ENCODE measurements around the gene SLC23A1. TPM values are rescaled to one million over a fixed set of nuclear protein-coding genes. Genes with fewer than 3 reads are reported as not detected.
"Not testable (repeated sequence)": the region's sequence is repeated elsewhere in the genome, so short reads cannot be mapped to it uniquely, and the experiment has no call there.

SLC23A1 gene
- polyA plus RNA-seq, 4 donors: 11.7 to 17.0 (median 14.5) TPM

DNA sequence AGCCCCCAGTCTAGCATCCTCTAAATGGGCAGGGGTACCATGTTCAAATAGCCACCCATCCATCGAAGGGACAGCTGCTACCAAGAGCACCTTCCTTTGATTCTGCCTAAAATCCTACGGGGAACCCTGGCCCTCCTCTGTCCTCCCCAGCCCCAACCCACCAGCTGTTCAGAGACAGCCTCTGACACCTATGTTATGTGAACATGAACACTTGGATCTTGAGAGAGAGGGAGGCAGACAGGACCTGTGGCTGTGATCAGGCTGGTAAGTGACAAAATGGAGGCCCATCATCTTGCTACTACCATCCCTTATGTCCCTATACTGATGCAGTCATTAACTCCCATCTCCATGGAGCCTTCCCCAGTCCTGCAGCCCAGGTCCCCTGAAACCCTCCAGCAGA lies 8.2 kb downstream of the SLC23A1 start:
- no peak for DNase-seq (ENCODE audit: low read depth in 4 of 4, low spot score in 3 of 4)

DNA sequence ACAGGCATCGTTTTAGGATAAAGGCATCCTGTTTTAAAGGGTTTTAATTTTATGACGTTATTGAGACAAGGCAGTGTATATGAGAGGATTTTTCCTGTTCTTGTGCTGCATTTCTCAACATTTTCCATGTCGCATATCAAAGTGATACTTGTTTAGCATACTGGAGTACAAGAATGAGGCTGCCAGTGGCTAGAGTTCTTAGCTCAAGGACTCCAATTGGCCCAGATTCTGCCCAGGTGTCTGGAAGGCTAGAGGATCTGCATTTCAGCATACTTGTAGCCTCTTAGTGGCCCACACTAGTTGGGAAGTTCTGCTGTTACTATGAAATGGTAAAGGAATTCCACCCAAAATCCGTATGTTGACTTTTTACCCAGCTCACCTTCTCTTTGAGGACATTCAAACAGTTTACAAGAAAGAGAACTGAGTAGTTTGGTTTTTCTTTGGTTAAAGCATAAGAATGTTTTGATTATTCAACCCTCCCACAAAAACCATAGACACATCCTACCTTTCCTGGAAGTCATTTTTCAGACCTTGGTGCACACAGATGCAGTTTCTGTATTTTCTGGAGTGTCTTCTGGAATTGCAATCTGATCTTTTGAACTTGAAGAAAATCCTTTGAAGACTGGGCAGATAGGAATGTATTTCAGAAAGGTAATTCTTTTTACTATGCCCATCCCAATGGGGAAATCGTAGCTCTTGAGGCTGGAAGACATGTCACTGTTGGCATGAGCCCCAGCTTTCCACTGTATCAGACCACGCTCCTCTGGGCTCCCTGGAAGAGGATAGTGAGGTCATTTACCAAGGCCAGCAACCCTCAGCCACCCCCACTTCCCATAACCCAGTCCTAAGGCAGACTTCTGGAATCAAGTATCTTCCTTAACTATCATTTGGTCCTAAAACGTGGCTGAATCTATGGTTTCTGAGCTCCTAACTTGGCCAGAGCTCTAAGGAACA lies 11.3 kb downstream of the SLC23A1 start:
- no peak for DNase-seq (ENCODE audit: low read depth in 4 of 4, low spot score in 3 of 4)

DNA sequence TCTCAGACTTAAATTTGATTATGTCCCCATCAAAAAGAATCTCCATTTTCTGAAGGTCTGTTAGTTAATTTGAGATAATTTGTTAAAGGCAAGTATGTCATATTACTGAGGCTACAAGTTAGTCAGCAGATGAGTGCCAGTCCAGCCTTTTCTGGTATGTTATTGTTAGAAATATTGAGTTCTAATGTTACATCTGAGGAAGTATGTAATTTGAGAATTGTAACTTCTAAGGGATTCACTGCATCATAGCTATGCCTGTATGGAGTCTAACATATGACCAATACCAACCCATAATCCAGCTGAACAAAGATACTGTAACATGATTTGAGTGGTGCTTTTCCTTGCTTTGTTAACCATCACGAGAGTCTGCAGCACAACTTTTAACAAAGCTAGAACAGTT lies 13.9 kb downstream of the SLC23A1 start:
- no peak for DNase-seq (ENCODE audit: low read depth in 4 of 4, low spot score in 3 of 4)

DNA sequence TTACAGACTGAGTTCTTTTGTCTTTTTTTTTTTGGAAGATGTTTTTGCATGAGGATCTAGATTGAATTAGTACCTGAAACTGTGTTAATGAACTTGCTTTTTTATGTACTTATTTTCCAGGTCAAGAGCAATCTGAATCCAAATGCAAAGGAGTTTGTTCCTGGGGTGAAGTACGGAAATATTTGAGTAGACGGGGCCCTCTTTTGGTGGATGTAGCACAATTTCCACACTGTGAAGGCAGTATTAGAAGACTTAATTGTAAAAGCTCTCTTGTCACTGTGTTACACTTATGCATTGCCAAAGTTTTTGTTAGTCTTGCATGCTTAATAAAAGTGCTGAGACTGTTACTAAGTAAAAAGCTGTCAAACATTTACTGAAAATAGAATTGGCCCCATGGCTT lies 14.5 kb downstream of the SLC23A1 start:
- DNase-seq (ENCODE audit: low read depth in 4 of 4, low spot score in 3 of 4): no peak

DNA sequence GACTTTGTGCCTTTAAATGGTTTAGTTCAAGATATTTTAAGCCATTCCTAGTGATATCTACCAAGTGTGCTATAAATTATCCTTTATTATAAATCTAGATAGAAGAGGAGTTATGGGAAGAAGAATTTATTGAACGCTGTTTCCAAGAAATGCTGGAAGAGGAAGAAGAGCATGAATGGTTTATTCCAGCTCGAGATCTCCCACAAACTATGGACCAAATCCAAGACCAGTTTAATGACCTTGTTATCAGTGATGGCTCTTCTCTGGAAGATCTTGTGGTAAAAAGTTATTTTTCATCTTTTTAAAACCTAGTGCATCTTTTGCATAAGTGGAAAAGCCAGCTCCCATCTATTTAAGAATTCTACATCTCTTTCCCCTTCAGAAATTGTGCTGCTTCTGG lies 18.6 kb downstream of the SLC23A1 start:
- no peak for DNase-seq (ENCODE audit: low read depth in 4 of 4, low spot score in 3 of 4)

DNA sequence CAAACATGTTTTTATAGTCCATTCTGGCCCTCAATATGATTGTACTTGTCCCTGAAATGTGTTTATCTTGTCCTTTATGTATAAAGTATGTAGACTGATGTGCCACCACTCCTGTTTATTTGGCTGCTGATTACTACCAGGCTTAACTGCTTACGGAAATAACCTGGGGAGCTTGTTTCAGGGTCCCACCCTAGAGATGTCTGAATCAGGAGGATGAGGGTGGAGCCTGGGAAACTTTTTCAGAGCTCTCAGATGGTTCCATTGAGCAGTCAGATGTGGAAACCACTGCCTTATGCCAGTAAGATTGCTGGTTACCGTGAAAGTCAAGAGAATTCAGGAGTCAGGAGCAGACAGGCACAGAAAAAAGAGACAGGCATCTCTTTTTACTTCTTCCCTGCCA lies 19.2 kb downstream of the SLC23A1 start:
- no peak for DNase-seq (ENCODE audit: low read depth in 4 of 4, low spot score in 3 of 4)

DNA sequence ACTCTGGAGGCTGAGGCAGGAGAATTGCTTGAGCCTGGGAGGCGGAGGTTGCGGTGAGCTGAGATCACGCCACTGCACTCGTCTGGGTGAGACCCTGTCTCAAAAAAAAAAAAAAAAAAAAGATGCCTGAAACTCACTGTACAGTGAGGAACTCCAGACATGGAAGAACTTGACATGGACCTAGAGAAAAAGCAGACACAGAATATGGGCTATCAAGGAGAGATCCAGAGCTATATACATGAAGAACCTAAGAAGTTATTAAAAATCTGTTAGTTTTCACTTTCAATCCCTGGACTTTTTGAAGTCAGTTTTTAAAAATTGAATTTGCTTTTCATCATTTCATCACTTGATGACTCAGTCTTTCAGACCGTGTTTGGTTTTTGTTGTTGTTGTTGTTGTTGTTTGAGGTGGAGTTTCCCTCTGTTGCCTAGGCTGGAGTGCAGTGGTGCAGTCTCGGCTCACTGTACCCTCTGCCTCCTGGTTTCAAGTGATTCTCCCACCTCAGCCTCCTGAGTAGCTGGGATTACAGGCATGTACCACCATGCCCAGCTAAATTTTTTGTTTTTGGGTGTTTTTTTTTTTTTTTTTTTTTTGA lies 21.2 kb downstream of the SLC23A1 start:
- DNase-seq (ENCODE audit: low read depth in 4 of 4, low spot score in 3 of 4): no peak

DNA sequence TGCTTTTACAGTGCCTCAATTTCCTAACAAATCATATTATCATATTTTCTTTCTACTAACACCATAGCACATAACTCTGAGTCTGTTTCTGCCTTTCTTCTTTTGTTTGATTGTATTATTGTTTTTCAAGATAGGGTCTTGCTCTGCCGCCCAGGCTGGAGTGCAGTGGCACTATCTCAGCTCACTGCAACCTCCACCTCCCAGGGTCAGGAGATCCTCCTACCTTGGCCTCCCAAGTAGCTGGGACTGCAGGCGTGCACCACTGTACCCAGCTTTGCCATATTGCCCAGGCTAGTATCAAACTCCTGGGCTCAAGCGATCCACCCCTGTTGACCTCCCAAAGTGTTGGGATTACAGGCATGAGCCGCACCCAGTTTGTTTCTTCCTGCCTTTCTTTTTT lies 22.7 kb downstream of the SLC23A1 start:
- no peak for DNase-seq (ENCODE audit: low read depth in 4 of 4, low spot score in 3 of 4)

DNA sequence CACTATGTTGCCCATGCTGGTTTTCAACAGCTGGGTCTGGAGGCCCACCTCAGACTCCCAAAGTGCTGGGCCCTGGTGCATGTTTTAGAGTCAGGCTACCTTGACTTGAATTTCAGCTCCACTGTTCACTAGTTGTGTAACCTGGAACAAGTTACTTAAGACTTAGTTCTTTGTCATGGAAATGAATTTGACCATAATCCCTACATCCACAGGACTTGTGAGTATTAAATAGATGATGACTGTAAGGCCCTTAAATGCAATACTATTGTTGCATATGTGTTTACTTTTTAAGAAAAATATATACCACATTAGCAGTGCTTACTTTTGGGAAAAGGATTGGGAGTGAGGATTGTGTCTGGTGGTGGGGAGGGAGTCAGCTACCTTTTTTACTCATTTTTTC lies 25.0 kb downstream of the SLC23A1 start:
- DNase-seq (ENCODE audit: low read depth in 4 of 4, low spot score in 3 of 4): no peak

DNA sequence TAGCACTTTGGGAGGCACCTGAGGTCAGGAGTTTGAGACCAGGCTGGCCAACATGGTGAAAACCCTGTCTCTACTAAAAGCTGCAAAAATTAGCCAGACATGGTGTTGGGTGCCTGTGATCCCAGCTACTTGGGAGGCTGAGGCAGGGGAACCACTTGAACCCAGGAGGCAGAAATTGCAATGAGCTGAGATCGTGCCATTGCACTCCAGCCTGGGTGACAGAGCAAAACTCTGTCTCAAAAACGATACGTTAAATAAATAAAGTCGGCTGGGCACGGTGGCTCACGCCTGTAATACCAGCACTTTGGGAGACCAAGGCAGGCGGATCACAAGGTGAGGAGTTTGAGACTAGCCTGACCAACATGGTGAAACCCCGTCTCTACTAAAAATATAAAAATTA lies 27.2 kb downstream of the SLC23A1 start:
- DNase-seq (ENCODE audit: low read depth in 4 of 4, low spot score in 3 of 4): not testable (repeated sequence)

DNA sequence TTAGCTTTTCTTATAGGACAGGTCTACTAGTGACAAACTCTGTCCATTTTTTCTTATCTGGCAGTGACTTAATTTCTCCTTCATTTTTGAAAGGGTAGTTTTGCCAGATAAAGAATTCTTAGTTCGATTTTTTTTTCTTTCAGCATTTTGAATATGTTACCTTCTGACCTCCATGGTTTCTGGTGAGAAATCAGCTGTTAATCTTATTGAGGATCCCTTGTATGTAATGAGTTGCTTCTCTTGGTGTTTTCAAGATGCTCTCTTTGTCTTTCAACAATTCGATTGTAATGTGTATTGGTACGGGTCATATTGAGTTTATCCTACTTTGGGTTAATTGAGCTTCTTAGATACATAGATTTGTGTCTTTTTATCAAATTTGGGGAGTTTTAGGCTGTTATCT lies 28.9 kb downstream of the SLC23A1 start:
- DNase-seq (ENCODE audit: low read depth in 4 of 4, low spot score in 3 of 4): no peak

DNA sequence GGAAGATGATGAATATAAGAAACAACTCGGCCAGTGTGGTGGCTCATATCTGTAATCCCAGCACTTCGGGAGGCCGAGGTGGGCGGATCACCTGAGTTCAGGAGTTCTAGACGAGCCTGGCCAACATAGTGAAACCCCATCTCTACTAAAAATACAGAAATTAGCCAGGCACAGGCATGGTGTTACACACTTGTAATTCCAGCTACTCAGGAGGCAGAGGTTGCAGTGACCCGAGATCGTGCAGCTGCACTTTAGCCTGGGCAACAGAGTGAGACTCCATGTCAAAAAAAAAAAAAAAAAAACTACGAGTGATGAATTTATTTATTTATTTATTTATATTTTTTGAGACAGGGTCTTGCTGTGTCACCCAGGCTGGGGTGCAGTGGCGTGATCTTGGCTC lies 35.2 kb downstream of the SLC23A1 start:
- not testable (repeated sequence) for DNase-seq (ENCODE audit: low read depth in 4 of 4, low spot score in 3 of 4)

DNA sequence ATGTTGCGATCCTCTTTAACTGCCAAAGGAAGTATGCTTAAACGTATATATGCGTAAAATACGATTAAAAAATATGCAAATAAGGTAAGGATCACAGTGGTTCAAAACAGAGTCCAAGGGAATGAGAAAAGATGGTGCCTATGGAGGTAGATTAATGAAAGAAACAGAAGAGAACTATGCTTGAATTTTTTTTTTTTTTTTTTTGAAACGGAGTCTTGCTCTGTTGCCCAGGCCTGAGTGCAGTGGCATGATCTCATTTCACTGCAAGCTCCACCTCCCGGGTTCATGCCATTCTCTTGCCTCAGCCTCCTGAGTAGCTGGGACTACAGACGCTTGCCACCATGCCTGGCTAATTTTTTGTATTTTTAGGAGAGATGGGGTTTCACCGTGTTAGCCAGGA lies 37.7 kb downstream of the SLC23A1 start:
- DNase-seq (ENCODE audit: low read depth in 4 of 4, low spot score in 3 of 4): not testable (repeated sequence)

DNA sequence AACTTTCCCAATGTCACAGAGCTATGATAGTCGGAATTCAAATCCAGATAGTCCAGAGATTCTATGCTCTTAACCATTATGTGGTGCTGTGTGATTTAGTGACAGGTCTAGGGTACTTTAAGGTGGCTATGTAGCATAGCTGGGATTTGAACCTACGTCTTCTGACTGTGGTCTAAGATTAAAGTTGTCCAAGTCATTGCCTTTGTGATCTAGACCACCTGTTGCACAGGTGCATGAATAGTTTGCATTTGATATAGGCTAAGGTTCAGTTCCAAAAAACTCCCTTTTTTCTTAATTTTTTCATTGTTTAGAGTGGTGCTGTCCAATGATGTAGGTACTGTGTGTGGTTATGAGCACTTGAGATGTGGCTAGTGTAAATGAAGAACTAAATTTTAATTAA lies 38.9 kb downstream of the SLC23A1 start:
- no peak for DNase-seq (ENCODE audit: low read depth in 4 of 4, low spot score in 3 of 4)

DNA sequence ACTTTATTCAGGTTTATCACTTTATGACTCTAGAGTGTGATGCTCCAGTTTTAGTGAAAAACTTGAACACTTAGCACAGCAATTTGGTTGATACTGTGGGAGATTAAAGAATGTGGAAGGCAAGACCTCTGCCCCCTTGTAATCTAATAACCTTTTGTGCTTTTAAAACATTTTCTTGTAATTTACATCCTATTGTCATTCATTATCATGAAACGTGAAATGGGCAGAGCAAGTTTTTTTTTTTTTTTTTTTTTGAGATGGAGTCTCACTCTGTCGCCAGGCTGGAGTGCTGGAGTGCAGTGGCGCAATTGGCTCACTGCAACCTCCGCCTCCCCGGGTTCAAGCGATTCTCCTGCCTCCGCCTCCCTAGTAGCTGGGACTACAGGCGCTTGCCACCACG lies 39.6 kb downstream of the SLC23A1 start:
- DNase-seq (ENCODE audit: low read depth in 4 of 4, low spot score in 3 of 4): no peak

DNA sequence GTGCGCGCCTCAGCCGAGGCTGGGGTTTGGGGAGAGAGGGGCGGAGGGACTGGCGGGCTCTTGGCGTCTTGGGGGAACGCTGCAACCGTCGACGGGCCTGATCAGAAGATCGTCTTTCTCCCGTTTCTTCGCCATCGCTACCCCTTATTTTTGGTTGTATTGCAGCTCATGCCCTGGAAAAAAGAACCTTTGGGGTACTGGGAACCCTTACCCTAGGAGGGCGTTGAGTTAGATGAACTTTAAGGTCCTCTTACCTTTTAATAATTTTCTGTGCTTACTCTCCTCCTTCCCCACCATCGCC lies 40.7 kb downstream of the SLC23A1 start:
- no peak for DNase-seq (ENCODE audit: low read depth in 4 of 4, low spot score in 3 of 4)

DNA sequence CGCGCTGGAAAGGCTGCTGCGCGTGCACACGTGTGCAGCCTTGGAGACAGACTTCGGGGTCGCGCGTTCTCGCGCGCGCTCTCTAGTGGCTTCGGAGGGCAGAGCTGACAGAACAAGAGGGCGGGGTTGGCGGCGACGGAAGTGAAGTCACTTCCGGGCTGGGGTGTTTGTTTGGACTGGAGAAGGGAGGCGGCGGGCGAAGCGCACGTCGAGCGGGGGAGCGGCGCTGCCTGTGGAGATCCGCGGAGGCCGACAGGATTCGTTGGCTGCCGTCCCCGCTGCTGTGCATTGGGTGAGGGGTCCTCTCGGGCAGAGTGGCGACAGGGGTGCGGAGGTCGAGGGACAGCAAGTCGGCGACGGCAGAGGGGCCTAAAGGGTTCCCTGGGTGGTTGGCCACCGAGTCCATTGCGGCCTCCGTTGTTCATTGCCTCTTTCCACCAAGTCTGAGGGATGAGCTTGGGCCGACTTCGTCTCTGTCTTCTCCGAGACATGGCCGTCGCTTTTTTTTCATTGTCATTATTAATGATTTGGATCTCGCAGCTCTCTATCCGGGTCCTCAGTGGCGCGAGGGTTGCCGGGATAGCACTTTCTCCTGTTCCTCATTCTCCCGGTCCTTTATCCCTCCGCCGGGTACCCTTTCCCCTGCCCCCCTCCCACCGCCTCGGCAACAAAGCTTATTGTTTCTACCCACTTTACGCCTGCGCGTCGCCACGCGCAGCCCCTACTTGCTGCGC lies 41.2 kb downstream of the SLC23A1 start, which contains the start of gene PAIP2:
TSS of gene PAIP2 (plus strand) at position 166 of the 734 bp plus-strand sequence. CDS start 21,931 bp downstream, outside the sequence.
- peak; percentile 97 to 98 (median 98) for DNase-seq (ENCODE audit: low read depth in 4 of 4, low spot score in 3 of 4)

DNA sequence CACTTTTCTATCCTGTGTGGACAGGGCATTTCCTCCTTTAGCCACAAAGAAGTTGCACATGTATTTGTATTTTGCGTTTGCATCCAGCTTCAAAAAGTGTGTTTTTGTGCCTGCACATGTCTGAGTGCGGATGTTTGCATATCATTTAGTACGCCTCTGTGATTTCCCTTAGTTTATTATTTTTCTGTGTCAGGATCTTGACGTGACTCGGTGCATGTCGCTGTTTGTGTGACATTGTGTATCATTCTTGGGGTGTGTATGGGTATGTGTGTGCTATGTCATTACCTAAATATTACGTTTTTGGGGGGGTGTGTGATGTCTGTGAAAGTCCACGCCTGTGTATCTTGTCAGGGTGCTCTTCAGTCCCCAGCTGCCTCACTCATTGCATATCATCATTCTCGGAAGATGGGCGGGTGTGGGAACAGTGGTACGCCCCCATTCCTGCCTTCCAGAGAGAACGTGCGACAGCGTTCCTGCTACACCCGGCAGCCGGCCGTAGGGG lies 41.9 kb downstream of the SLC23A1 start:
- DNase-seq (ENCODE audit: low read depth in 4 of 4, low spot score in 3 of 4): no peak

DNA sequence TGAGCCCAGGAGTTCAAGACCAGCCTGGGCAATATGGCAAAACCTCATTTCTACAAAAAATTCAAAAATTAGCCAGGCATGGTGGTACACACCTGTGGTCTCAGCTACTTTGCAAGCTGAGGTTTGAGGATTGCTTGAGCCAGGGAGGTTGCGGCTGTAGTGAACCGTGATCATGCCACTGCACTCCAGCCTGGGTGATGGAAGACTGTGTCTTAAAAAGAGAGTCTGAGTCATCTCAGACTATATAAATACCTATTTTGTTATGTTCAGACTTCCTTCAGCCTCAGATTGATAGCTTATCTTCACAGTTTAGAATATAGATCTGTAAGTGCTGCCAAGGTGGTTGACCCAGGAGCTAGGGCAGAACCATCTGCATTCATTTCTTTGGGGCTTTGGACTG lies 43.0 kb downstream of the SLC23A1 start:
- DNase-seq (ENCODE audit: low read depth in 4 of 4, low spot score in 3 of 4): no peak

DNA sequence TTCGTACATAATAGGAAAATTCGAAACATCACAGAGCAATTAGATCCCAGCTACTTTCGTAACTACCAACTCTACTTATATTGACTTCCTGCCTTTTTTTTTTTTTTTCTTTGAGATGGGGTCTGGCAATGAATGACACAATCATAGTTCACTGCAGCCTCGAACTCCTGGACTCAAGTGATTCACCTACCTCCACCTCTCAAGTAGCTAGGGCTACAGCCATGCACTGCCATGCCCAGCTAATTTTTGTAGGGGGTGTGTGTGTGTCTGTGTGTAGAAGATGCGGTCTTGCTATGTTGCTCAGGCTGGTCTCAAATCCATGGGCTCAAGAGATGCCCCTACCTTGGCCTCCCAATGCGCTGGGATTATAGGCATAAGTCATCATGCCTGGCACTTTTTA lies 47.3 kb downstream of the SLC23A1 start:
- no peak for DNase-seq (ENCODE audit: low read depth in 4 of 4, low spot score in 3 of 4)

Measured in right renal pelvis (tissue), 4 donors.